Measurements from ENCODE around the gene SRI.

GRCh38 chr7:88183051-88183450, 36.8 kb downstream of the SRI start:
- TF ChIP-seq CTCF (IDR thresholded peaks at IDR 0.05; ENCODE audit: extremely low read depth in 1 of 2, insufficient read depth in 1 of 2, low read depth in 1 of 2, low read length in 2 of 2) (no peak), POLR2AphosphoS5 (IDR thresholded peaks at IDR 0.05; ENCODE audit: insufficient read depth, low read depth, low read length) (no peak), POLR2A (IDR thresholded peaks at IDR 0.05; ENCODE audit: low read depth, low read length) (no peak)
- TF ChIP-seq, protein P1, sequence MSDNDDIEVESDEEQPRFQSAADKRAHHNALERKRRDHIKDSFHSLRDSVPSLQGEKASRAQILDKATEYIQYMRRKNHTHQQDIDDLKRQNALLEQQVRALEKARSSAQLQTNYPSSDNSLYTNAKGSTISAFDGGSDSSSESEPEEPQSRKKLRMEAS (IDR thresholded peaks at IDR 0.05; ENCODE audit: insufficient read depth, insufficient read length), result no peak

Data from endothelial cell of umbilical vein (primary cell).